Cortex of kidney (tissue), 1 donor: ENCODE data around the gene SLC6A16.
"Not testable (repeated sequence)": the region's sequence is repeated elsewhere in the genome, so short reads cannot be mapped to it uniquely, and the experiment has no call there.

Source experiments
- DNase-seq: peaks from one replicate; lab custom pipeline; 2025; lab: John Stamatoyannopoulos, UW

Gene SLC6A16

DNA sequence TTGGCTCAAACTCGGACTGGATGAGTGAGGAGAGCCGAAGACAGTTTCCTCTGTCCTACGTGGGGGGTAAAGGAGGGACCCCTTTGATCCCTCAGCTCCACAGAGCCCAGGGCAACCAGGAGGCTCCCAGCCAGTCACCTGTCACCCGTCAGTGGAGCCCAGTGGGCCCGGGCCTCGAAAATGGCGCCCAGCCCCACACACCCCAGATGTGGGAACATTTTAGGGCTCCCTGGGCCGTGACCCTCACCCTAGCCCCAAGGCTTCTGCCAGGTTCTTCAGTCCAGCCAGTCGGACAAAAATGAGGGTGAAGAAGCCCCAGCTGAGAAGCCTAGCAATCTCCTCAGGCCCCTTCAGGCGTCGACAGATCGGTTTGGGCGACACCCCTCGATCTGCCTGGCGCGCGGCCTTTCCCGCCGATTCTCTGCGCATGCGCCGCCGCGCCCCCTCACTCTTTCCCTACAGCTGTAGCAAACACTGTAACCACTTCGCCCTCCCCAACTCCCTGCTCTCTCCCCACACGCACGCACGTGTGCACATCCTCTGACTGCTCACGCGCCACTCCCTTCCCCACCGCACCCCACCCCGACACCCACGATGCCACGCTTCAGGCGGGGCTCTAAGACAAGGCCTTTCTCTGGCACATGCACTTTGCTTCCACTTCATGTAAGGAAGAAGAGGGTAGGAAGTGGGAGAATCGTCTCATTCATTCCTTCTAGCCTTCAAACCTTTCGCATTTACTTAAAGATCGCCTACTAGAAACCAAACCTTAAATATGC is at the start of gene SLC6A16:
SLC6A16 (minus strand) TSS at position 391 of the 776 bp plus-strand sequence. CDS start 13,844 bp downstream, outside the sequence.
- no peak for DNase-seq

DNA sequence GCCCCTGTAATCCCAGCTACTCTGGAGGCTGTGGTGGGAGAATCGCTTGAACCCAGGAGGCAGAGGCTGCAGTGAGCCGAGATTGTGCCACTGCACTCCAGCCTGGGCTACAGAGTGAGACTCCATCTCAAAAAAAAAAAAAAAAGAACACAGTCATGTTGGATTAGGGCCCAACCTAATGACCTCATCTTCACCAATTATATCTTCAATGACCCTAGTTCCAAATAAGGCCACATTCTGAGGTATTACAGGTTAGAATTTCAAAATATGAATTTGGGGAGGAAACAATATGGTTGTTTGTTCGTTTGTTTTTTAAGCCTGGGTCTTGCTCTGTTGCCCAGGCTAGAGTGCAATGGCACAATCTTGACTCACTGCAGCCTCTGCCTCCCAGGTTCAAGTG is 48.2 kb upstream of the SLC6A16 start:
- not testable (repeated sequence) for DNase-seq

DNA sequence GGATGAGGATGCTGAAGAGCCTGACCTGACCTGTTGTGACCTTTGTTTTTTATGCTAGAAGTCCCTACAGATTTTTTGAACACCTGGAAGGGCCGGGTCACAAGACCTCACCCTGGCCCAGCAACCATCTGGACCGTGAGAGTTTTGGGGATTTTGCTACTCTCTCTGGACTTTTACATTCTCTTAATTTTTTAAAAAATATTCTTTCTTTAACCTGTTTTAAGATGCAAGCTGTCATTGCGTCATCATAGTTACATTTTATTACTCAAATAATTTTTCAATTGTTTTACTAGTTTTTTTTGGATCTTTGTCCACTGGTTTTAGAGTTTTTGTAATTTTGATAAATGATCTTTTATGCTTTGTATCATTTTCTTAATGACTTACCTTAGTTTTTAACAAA is 46.2 kb upstream of the SLC6A16 start:
- DNase-seq = no peak

DNA sequence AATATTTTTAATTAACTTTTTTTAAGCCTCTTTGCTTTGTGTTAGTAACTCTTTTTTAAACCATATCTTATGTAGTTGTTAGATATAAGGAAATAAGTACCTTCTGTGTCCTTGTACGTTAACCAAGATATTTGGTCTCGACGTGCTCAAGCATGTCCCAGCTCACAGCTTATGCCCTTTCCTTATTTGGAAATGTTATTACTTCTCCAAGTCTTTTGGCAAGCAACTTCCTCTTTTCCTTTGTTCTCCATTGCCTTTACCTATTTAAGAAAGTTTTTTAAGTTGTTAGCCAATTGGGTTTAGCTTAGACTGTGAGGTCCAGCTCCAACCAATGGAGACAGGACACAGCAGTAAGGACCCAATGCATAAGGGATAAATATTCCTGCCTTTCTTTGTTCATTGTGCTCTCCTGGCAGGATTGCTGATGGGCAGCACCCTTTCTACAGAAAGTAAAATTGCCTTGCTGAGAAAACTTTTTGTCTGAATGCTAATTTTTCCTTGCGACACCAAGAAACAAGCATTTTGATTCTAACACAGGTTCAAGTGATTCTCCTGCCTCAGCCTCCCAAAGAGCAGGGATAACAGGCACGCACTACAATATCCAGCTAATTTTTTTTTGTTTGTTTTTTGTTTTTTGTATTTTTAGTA is 43.8 kb upstream of the SLC6A16 start:
- no peak for DNase-seq

DNA sequence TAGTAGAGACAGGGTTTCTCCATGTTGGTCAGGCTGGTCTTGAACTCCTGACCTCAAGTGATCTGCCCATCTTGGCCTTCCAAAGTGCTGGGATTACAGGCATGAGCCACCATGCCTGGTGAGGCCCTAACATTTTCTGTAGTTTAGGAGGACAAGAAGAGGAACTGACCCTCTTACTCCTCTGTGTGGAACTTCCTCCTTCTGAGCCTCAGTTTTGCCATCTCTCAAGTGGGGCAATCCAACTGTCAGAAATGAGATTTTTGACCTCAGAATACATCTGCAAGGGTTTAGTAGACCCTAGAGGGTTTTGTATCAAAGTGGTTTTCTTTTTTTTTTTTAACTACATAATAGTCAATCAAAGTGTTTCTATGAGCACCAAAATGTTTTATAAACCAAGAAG is 41.1 kb upstream of the SLC6A16 start:
- DNase-seq = no peak

DNA sequence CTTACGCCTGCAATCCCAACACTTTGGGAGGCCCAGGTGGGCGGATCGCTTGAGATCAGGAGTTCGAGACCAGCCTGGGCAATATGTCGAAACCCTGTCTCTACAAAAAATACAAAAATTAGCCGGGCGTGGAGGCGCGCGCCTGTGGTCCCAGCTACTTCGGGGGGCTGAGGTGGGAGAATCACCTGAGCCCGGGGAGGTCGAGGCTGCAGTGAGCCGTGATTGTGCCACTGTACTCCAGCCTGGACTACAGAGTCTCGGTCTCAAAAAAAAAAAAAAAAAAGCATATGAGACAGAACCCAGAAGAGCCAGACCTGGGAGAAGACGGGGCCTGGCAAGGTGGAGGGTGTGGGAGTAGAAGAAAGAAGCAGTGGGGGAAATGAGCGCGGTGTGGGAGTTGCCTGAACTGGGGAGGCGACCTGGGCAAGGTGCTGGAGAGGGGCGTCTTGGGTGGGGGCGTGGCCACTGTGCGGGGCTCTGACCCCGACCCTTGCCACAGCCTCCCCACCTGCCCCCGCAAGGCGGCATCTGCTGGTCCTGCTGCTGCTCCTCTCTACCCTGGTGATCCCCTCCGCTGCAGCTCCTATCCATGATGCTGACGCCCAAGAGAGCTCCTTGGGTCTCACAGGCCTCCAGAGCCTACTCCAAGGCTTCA is 39.2 kb upstream of the SLC6A16 start:
- no peak for DNase-seq

DNA sequence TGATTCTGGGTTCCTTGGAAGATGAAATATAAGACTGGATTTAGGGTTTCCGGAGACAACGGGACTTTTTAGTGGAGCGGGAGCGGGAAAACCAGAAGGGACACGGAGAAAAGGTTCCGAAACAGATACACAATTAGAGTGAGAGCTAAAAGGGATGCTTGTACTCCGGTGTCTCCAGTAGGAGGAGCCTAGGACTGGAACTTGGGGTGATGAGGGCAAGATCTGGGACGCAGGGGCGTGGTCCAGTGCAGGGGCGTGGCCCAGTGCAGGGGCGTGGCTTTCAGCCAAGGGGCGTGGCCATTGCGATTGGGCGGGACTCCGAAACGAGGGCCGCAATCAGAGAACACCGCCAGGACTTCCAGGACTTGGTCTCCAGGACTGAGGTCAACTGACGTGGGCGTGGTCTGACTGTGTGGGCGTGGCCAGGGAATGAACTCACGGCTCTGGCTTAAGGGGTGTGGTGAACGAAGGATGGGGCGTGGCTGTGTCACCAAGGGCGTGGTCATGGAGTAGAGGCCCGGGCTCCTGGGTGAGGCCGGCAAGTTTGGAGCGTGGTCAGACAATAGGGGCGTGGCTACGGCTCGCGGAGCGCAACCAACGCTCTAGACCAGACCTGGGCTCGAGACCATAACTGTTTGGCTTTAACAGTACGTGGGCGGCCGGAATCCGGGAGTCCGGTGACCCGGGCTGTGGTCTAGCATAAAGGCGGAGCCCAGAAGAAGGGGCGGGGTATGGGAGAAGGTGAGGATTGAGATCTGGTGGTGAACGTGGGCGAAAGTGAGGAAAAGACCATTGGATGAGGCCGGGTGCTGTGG is 38.5 kb upstream of the SLC6A16 start, which contains the start of gene DKKL1:
DKKL1 (plus strand) TSS at position 610 of the 815 bp plus-strand sequence; CDS start at position 732, 122 bp downstream.
- no peak for DNase-seq

DNA sequence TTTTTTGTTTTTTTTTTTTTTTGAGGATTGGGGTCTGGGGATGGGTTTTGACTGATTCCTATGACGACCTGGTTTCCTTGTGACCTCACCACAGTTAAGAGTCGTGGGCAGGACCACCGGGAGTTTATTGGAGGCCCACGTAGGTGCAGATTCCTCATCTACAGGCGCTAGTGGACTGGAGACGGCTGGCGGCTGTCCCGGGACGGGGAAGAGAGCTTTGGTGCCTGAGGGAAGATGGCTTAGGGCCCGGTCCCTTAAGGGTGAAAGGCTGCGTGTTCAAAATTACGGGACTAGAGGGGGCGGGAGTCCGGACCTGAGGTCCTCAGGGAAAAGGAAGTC is 37.9 kb upstream of the SLC6A16 start:
- no peak for DNase-seq

DNA sequence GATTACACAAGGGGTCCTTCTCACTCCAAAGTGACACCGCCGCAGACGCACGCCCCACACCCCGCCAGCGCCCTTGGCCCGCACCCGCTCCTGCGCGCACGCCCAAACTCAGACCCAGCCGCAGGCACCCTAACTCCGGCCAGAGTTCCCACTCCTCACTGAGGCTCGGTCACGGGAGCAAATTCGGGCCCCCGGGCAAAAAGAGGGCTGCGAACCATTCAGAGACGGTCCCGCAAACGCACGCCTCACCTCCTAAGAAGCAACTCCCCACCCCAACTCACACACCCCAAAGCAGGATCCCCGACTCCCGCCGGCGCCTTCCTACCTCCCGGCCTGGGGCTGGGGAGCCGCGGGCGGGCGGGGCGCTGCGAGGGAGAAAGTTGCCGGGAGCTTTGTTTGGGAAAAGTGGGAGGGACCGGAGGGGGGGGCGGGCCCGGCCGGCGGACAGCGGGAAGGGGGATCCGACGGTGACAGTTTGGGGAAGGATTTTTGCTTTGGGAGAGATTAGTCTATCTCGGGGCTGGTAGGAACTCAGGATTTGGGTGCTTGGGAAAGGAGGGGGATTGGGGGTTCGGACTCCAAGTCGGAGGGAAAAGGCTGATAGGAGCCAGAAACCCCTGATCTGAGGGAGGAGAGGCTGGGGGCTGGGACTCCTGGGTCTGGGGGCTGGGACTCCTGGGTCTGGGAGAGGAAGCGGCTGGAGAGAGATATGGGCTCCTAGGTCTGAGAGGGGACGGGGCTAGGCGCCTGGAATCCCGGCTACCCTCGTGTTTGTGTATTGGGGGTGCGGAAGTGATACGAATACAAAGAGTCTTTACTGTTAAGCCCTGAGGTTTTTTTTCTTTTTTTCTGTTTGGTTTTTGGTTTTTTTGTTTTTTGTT is 37.3 kb upstream of the SLC6A16 start, which contains the start of gene TEAD2:
TEAD2 (minus strand) TSS at position 369 of the 881 bp plus-strand sequence. CDS start 2,341 bp downstream, outside the sequence.
- DNase-seq = no peak

DNA sequence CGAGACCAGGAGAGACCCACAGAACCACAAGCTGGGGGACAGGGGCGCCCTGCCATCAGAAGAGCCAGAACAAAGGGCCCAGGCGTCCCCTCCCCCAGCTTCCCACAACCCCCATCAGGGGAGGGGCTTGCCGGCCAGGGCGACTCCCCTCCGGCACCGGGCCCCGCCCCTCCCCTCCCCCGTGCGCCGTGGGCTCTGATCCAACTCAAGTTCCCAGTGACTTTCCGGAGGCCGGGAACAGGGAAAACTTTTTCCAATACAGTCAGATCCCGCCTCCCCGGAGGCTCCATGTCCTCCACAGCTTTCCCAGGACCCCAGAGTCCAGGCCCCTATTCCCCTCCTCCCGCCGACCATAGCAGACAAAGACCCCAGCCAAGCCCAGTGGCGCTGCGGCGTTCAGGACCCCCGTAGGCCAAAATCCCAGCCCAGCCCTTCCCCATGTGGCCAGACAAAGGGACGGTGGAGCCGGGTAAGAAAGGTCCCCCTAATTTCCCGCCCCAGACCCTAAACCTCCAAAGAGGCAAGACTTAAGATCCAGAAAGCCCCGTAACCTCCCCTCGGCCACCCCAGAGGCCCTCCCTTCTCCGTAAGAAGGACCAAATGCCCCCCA is 36.6 kb upstream of the SLC6A16 start:
- DNase-seq = no peak

DNA sequence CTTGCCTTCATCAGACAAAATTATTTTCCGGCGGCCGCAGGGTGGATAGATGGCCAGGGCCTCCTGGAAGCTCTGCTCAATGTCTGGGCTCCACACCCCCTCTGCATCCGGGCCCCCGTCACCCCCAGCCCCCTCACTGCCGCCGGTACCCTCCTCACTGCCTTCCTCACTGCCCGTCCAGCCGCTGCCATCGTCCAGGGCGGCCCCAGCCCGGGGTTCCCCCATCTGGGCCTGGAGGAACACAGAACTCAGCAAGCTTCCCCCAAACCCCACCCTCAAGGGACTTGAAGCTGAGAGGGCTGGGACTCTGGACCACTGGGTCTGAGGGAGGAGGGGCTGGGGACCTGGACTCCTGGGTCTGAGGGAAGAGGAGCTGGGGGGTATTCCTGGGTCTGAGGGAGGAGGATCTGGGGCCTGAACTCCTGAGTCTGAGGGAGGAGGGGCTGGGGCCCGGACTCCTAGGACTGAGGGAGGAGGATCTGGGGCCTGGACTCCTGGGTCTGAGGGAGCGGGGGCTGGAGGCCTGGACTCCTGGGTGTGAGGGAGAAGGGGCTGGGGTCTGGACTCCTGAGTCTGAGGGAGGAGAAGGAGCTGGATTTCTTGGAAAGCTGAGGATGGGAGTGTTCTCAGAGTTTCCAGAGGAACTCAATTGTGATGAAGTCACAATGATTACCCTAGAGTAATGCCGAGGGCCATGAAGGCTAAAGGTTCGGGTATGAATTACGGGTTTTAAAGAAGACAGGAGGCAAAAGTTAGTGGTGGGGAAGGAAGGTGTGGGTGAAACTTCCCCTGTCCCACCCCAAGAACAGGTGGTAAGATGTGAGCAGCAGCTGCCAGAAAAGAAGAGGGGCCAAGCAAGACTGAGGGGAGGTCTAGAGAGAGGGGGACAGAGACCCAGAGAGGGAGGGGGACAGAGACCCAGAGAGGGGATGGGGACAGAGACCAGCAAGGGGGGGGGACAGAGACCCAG is 35.1 kb upstream of the SLC6A16 start:
- DNase-seq = no peak

DNA sequence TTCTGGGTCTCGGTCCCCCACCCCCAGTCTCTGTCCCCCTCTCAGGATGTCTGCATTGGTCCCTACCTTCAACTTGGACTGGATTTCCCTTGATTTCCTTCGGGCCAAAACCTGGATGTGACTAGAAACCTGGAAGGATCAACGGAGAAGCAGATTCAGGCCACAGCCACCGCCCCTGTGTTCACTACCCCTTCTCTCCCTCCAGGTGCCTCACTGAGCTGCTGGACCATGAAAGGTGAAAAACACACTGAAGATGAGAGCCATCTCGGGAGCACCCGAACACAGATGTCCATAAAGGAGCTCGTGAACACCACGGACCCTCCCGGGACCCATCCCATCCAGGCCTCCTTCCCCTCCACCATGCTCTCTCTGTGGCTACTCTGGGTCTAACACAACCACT is 32.2 kb upstream of the SLC6A16 start:
- no peak for DNase-seq

DNA sequence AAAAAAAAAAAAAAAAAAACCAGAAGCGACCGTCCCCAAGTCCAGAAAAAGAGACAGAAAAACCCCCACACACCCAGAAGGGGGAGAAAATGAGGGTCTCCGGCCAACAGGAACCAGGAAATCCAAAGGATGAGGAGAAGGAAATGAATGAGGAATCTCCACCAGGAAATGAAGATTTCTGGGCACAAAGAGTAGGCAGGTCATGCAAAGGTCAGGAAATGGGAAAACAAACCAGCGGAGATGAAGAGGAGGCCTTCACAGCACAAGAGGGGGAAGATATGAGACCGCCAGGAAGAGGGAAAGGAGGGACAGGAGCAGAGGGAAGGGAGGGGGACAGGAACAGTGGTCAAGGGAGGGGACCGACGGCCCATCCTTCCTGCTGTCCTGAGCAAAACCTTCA is 31.4 kb upstream of the SLC6A16 start:
- DNase-seq = no peak

DNA sequence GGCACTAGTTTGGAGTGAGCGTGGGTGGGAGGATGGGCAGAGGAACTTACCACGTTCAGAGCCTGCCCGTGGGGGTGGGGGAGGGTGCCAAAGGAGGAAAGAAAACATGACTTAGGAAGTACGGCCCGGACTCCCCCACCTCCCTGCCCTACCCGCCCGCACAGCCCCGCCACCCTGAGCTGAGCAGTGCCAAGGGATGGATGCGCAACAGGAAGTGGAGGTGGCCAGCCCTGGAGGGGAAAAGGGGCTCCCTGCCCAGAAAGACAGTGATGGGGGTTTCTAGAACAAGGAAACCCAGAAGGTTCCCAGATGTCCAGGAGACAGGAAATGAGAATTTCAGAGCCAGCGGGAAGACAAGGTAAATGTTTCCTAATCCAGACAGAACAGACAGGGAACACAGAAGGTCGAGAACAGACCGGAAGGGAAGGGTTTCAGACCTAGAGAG is 30.9 kb upstream of the SLC6A16 start:
- DNase-seq = no peak

DNA sequence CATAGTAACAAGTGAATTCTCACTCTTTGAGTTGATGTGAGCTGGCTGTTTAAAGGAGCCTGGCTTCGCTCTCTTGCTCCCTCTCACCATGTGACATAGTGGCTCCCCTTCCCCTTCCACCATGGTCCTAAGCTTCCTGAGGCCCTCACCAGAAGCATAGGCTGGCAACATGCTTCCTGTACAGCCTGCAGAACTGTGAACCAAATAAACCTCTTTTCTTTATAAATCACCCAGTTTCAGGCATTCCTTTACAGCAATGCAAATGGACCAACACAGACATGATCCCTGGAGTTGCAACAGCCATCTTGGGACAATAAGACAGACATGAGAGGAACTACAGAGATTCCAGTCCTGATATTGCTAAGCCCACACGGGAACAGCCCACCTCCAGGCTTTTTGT is 24.6 kb upstream of the SLC6A16 start:
- DNase-seq = no peak

DNA sequence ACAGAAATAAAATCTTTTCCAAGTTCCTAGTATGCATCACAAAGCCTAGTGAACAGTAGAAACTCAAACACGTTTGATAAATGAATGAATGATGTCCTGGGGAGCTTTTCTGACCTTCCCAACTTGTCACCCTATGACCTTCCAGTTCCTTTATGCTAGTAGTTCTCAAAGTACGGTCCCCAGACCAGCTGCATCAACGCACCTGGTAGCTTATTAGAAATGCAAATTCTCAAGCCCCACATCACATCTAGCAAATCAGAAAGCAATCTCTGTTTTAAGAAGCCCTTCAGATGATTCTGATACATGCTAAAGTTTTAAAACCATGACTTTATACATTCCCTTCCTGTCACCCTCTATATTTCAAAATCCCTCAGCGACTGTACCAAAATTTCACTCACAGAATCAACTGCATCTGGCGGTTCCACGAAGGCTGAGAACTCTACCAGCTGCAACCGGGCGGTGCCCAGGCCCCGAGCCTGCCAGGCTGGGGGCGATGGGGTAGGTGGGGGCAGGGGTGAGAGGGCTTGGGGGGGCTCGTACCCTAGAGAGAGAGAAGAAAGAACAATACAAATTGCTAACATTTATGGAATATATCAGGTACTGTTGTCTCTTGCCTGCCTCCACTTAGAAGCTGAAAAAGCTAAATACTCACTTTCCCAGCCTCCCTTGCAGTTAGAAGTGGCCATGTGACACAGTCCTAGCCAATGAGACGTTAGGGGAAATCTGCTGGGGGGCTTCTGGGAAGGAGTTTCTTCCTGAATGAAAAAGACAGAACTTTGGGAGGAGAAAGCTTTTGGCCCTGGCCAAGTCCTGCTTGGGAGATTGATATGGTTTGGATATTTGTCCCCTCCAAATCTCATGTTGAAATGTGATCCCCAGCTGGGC is 23.6 kb upstream of the SLC6A16 start:
- no peak for DNase-seq

DNA sequence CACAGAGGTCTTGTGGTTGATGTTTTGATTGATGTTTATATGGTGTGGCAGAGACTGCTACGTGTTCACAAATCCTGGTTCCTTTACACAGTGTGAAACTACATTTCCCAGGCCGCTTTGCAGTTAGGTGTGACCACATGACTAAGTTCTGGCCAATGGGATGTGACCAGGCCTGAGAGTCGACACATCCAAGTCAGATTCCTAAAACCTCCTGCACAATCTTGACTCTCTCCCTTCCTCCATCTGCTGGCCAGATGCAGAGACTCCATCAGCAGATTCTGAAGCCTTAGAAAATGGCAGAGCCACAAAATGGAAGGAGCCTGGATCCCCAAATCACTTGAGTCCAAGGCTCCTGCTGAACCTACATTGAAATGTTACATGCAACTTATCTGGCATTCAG is 22.8 kb upstream of the SLC6A16 start:
- DNase-seq = no peak

DNA sequence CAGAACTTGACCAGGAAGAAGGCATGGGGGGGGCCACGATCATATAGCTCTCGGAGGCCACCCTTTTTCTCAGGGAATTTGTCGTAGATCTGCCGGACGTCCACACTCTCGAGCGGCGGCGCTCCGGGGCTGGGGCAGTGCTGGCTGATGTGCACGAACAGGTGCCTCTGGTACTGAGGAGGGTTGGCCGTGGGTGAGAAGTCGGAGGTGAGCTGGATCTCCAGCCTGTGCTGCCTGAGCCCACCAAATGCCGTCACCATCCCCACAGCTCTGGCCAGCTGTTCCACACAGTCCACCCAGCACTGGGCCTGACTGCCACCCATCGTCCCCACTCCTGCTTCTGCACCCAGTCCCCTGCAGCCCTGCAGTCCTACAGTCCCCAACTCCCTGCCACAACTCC is 22.2 kb upstream of the SLC6A16 start:
- no peak for DNase-seq
